ENCODE results near the gene UFL1.

- TF ChIP-seq CTCF (IDR thresholded peaks at IDR 0.05; ENCODE audit: insufficient read depth, low read length, poor library complexity, severe bottlenecking) (no peak), EZH2phosphoT487 (conservative IDR thresholded peaks at IDR 0.05; ENCODE audit: low read length) (no peak)
These were observed 41.3 kb downstream of the UFL1 start, which contains the start of gene FHL5 for GRCh38 chr6:96562886-96563285.

Data from SU-DHL-6 (cell line).